ENCODE results near the gene INAVA.
A peak's percentile ranks its signal among the peaks of the same experiment; 100 is the strongest.

Gene INAVA

GRCh38 chr1:200875416-200875815 lies 19.3 kb upstream of the INAVA start:
- no peak for DNase-seq (ENCODE audit: low read depth)

DNA sequence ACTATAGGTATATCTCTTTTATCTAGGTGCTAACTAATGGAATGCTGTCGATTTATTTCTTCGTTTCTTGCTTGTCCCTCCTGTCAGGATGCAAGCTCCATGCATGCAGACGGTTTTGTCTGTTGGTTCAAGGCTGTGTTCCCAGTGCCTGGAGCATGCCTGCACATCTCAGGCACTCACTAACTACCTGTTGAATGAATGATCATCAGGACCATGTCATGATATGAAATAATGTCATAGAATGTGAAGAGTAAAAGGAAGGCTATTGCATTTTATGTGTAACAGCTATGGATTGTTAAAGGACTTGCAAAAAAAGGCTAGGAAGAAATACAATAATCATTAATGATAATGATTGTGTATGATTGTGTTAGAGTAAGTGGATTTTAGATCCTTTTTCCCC lies 17.7 kb upstream of the INAVA start:
- DNase-seq (ENCODE audit: low read depth) = no peak

DNA sequence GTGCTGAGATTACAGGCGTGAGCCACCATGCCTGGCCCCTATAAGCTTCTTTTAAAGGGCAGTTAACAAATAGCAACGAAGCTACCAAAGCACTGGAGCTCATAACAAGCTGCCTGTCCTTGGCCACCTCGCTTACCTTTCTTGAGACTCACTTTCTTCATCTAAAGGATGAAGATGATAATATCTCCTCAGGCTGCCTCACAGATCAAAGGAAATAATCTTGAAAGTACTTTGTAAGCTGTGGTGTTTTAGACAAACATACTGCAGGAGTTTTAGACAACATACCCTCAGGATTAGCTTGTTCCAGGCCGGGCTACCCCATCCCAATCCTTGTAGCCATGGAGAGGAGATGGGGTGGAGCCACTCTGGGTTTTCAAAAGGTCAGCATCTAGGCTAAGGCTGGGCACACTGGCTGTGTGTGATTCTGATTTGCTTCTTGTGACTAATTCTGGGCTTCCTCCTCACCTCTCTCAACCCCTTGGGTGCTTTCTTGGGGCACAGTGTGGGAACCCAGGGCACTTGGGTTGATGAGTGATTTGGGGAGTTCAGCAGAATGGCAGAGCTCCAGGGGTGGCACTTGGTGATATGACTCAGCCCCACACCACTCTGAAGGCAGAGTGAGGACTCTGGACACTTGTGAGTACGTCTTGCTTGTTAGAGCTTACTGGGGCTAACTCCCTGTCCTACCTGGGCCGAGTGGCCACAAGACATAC lies 16.7 kb upstream of the INAVA start:
- DNase-seq (ENCODE audit: low read depth) = no peak

DNA sequence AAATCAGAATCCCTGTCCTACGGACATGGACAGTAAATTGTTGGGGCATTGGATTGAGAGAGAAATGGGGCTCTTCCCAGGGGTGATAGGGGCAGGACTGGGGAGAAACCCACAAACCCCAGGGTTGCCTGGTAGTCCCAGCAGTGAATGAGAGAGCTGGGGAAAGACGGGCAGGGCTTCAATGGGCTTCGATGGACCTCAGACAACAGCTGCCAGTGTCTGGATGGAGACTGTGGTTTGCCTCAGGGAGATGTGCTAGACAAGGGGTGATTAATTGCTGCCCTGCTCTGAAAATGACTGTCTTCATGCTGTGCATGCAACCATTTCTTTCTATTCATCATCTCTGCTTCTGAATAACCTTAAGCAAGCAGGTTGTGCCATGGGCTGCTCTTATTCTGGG lies 14.5 kb upstream of the INAVA start:
- no peak for DNase-seq (ENCODE audit: low read depth)

GRCh38 chr1:200883118-200883517 lies 11.6 kb upstream of the INAVA start:
- DNase-seq (ENCODE audit: low read depth) = no peak

DNA sequence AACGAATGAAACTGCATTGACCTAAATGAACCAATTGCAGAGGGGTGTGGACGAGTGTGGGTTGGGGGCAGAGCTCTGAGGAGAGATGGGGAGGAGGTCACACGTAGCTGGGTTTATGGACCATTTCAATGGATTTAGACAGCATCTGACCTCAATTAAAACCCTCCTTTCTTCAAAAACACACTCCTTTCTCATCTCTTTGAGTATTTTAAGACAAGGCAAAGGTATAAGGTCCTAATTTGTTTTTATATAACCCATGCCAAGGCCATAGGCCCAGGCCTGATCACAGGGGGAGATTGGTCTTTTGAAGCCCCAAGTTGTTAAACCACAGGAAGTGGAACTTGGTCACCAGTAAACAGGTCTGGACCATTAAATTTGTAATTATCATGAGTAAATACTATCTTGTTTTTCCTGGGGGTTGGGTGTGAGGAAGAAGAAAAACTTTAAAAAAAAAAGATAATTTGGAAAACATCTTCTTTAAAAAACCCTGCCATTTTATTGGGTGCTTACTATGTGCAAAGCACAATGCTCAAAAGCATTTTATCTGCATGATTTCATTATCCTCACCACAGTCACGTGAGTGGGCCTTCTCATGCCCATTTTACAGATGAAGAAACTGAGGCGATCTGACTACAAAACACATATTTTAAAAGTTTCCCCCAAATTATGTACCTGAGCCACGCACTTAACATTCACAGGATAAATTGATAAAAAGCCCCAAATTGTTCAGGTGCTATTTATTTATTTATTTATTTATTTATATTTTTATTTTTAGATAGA lies 8.9 kb upstream of the INAVA start:
- no peak for DNase-seq (ENCODE audit: low read depth)

DNA sequence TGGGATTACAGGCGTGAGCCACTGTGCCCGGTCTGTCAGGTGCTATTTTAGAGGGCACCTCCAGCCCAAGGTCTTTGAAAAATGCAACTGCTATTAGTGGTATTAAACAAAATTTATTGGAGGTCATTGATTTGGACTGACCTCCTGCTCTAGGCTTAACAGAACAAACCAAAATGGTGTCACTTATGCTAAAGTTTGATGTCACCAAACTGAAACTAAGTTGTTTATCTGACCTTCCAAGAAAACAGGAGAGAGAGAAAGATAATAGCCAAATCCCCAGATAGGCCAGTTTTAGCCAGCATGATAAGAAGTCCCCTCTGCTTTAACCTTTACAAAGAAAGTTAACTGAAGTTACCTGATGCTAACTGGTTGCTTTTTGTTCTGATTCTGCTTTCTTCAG lies 8.1 kb upstream of the INAVA start:
- DNase-seq (ENCODE audit: low read depth) = no peak

GRCh38 chr1:200887036-200887435 lies 7.7 kb upstream of the INAVA start:
- no peak for DNase-seq (ENCODE audit: low read depth)

DNA sequence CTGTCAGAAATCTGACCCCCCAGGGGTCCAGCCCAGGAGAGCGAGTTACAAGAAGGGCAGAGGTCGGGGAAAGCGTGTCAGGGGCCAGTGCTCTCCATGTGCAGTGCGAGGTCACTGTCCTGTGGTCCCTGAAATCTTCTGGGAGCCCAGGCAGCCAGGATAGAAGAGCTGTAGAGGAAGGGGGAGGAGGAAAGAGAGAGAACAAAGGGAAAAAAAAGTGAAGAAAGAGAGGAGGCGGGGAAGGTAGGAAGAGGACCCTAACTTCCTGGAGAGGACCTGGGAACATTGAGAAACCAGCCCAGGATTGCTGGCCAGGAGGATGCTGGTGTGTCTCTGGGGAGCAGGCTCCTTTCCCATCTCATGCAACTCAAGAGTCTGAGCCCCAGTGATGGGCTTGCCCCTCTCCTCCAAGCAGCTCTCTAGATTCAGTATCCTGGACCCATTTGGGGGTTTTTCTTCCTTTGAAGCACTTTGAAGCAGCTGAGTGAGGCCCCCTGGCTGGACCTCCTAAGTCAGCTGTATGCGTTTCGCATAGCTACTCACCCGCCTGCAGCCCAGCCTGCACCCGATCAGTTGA lies 6.8 kb upstream of the INAVA start:
- DNase-seq (ENCODE audit: low read depth) = no peak

GRCh38 chr1:200888349-200888838 lies 6.3 kb upstream of the INAVA start:
- peak; percentile 54 for DNase-seq (ENCODE audit: low read depth)

DNA sequence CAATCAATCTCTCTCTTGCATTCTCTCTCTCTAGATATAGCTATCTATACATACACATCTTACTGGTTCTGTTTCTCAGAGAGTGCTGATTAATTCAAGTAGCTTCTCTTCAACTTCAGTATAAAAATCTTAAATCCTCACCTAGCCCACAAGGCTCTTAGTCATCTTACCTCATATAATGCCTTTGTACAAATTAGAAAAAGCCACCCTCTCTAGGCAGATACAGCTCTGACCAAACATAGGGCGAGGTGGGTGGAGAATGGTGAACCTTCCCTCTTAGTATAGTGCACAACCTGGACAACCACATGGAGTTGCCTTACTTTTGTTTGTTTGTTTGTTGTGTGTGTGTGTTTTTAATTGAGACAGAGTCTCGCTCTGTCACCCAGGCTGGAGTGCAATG lies 5.1 kb upstream of the INAVA start:
- DNase-seq (ENCODE audit: low read depth) = no peak

DNA sequence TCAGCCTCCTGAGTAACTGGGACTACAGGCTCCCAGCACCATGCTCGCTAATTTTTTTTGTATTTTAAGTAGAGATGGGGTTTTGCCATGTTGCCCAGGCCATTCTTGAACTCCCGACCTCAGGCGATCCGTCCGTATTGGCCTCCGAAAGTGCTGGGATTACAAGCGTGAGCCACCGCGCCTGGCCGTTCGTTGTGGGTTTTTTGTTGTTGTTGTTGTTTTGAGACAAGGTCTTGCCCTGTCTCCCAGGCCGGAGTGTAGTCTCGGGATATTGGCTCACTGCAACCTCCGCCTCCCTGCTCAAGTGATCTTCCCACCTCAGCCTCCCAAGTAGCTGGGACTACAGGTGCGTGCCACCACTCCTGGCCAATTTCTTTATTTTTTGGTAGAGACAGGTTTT lies 4.7 kb upstream of the INAVA start:
- no peak for DNase-seq (ENCODE audit: low read depth)

- DNase-seq (ENCODE audit: low read depth) = no peak
Observed at GRCh38 chr1:200890818-200891773, 3.6 kb upstream of the INAVA start.

GRCh38 chr1:200891774-200892157 lies 2.9 kb upstream of the INAVA start:
- DNase-seq (ENCODE audit: low read depth) = no peak

DNA sequence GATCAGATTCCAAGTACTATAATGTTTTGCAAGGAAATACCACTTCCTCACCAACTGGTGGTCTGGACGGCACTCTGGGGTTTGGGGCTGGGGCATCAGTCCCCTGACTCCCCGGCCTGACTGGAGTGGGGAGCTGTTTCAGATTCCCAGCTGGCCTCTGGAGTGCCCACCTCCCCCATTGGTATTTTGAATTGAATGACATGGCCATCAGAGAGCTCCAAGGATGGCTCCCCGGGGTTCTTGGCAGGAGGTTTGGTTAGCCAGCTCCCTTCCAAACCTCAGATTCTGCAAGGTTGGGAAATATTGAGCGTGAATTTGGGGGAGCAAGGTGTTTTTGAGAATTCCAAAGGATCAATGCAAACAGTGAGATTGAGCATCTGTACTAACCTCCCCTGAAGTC lies 2.2 kb upstream of the INAVA start:
- no peak for DNase-seq (ENCODE audit: low read depth)

- no peak for DNase-seq (ENCODE audit: low read depth)
Observed at GRCh38 chr1:200892958-200893357, 1.7 kb upstream of the INAVA start.

DNA sequence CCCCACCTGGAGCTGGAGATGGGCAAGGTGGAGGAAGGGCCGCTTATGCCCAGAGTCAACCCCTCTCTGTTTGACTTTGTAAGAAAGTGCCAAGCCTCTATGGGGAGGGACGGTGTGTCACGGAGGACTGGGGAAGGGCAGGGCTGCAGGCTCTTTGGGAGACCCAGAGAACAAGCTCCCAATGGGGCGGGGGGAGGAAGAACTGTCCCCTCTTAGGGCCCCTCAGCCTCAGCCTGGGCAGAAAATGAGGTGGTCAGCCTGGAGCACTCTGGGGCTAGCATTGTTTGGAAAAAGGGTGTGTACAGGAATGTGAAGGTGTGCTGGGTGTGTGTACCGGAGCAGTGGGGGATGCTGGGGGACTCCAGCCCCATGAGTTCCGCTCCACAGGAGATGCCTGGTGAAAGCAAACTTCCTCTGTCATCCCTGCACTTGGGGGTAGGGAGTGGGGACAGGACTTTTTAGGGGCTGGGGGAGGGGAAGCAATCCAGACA lies 1.2 kb upstream of the INAVA start:
- no peak for DNase-seq (ENCODE audit: low read depth)

DNA sequence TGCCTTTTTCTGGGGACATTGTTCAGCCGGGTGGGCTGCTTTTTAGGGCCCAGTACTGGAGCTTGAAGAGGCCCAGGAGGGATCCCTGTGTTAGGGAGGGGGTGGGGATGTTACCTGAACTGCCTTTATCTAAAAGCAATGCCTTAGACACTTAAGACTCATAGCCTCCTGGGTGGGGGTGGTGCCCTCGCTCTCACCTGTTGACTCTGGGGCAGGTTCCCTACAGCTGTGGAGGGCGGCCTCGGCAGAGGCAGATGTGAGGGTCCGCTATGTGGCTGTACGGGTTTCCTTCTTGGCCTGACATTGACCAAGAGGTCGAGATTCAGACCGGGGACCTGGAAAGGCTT lies 716 bp downstream of the INAVA start:
- DNase-seq (ENCODE audit: low read depth) = no peak

DNA sequence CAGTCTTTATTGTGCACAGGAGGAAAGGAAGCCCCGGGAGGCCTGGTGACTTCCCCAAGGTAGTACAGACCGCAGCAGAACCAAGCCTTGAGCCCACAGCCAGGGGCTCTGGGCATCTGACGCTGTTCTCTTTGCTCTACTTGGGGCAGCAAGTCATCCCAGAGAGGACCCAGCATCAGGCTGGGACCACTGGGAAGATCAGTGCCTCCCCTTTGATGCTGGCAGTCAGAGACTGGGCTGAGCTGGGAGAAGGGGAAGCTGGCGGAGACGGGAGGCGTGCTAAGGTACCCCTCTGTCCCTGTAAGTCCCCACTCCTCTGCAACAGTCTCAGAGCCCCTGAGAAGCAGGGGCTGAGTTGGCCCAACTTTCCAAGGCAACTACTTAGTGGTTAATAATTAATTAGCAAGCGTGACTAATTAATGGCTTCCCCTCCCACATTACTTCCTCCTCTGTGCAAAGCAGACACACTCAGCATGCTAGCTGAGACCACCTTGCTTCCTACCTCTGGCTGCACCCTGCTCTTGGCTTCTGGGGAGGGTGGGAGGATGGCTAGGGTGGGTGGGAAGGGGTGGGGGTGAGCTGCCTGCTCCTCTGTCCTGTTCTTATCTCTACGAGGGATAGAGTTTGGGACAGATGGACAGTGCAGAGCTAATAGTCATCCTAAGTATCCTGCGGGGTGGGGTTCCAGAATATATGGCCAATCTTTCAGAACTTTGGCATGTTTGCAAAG lies 1.3 kb downstream of the INAVA start:
- DNase-seq (ENCODE audit: low read depth) = no peak

GRCh38 chr1:200896531-200897196 lies 2.0 kb downstream of the INAVA start:
- no peak for DNase-seq (ENCODE audit: low read depth)

GRCh38 chr1:200897259-200897658 lies 2.6 kb downstream of the INAVA start:
- DNase-seq (ENCODE audit: low read depth) = no peak
